Measurements from ENCODE around the gene FRMD4A.

The FRMD4A gene

DNA sequence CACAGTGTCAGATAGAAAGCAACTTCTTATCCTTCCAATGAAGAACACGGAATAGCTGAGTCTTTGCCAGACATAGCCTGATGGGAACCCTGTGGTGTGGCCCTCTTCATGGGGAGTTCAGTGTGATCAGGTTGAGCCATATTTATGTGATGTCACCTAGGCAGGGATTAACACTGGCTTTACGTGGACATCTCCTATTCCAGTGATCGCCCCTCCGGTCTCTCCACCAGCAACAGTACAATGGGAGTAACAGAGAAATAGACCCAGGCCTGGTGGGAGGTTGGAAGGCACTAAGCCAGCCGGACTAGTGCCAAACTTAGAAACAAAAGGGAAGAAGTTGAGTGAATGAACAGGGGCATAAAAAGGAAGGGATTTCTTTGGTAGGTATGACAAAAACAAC, 385.9 kb downstream of the FRMD4A start:
- Histone ChIP-seq H3K36me3 (replicated peaks; ENCODE audit: insufficient read depth, low read length) (no peaks in the 10 kb centered on the region), H3K9ac (ENCODE audit: low read length) (no peak overlapping the region)
- TF ChIP-seq, protein P1, sequence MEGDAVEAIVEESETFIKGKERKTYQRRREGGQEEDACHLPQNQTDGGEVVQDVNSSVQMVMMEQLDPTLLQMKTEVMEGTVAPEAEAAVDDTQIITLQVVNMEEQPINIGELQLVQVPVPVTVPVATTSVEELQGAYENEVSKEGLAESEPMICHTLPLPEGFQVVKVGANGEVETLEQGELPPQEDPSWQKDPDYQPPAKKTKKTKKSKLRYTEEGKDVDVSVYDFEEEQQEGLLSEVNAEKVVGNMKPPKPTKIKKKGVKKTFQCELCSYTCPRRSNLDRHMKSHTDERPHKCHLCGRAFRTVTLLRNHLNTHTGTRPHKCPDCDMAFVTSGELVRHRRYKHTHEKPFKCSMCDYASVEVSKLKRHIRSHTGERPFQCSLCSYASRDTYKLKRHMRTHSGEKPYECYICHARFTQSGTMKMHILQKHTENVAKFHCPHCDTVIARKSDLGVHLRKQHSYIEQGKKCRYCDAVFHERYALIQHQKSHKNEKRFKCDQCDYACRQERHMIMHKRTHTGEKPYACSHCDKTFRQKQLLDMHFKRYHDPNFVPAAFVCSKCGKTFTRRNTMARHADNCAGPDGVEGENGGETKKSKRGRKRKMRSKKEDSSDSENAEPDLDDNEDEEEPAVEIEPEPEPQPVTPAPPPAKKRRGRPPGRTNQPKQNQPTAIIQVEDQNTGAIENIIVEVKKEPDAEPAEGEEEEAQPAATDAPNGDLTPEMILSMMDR (IDR thresholded peaks at IDR 0.05; ENCODE audit: low read length) = no peak
- no peak for TF ChIP-seq EZH2phosphoT487 (IDR thresholded peaks at IDR 0.05; ENCODE audit: low read length)
- no peak for TF ChIP-seq EZH2 (optimal IDR thresholded peaks at IDR 0.05; ENCODE audit: low read depth, low read length)

DNA sequence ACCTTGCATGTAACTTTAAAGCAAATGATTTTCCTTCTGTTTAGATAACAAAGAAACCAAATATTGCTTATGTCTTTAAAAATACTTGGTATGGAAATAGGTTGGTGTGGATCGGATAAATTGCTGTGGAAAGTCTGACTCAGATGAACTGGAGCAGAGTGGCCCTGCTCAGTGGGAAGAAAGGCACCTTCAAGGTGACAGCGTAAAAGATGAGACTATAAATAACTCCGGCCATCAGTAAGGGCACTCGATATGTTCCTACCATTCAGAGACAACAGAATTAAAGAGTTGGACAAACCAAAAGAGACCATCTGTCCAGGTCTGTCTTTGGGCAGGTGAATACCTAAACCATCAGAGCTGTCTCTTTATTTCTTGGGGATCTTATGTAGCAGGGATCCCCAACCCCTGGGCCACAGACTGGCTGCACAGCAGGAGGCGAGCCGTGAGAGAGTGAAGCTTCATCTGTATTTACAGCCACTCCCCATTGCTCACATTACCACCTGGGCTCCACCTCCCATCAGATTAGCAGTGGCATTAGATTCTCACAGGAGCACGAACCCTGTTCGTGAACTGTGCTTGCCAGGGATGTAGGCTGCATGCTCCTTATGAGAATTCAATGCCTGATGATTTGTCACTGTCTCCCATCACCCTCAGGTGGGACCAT, 386.9 kb downstream of the FRMD4A start:
- H3K4me1 ChIP-seq (ENCODE audit: low read length) = no peaks in the 10 kb centered on the region
- no peaks in the 10 kb centered on the region for H3K9me2 ChIP-seq (replicated peaks; ENCODE audit: insufficient read depth, low read length)
- no peak overlapping the region for H3K9ac ChIP-seq (ENCODE audit: low read length)
- no peak overlapping the region for H3K4me2 ChIP-seq (ENCODE audit: low read depth, low read length)
- no peaks in the 10 kb centered on the region for H3K27me3 ChIP-seq (replicated peaks; ENCODE audit: insufficient read depth, low read length)
- DNase-seq = no peak
- no peak for TF ChIP-seq EZH2phosphoT487 (IDR thresholded peaks at IDR 0.05; ENCODE audit: low read length)
- TF ChIP-seq, protein P1 (IDR thresholded peaks at IDR 0.05; ENCODE audit: low read length) = no peak
- no peak overlapping the region for H3K27ac ChIP-seq (ENCODE audit: low read length)
- no peaks in the 10 kb centered on the region for H3F3A ChIP-seq (ENCODE audit: insufficient read depth, low read length)
- no peaks in the 10 kb centered on the region for H3K9me3 ChIP-seq (replicated peaks; ENCODE audit: insufficient read depth, low read length)
- no peaks in the 10 kb centered on the region for H4K20me1 ChIP-seq (ENCODE audit: insufficient read depth, low read length)
- no peaks in the 10 kb centered on the region for H3K79me2 ChIP-seq (ENCODE audit: low read length)
- no peak overlapping the region for H3K4me3 ChIP-seq (ENCODE audit: low read length)
- H3K36me3 ChIP-seq (replicated peaks; ENCODE audit: insufficient read depth, low read length) = no peaks in the 10 kb centered on the region
- no peak overlapping the region for H2AFZ ChIP-seq (ENCODE audit: low read length)

More for the DNA sequence above, 385.9 kb downstream of the FRMD4A start:
- Histone ChIP-seq H3K9me3 (replicated peaks; ENCODE audit: insufficient read depth, low read length) (no peaks in the 10 kb centered on the region), H3K4me1 (ENCODE audit: low read length) (no peaks in the 10 kb centered on the region), H3K9me2 (replicated peaks; ENCODE audit: insufficient read depth, low read length) (no peaks in the 10 kb centered on the region), H3K27me3 (replicated peaks; ENCODE audit: insufficient read depth, low read length) (no peaks in the 10 kb centered on the region), H3K79me2 (ENCODE audit: low read length) (no peaks in the 10 kb centered on the region), H2AFZ (ENCODE audit: low read length) (no peak overlapping the region), H3K27ac (ENCODE audit: low read length) (no peak overlapping the region), H3K4me3 (ENCODE audit: low read length) (no peak overlapping the region), H3K4me2 (ENCODE audit: low read depth, low read length) (no peak overlapping the region), H3F3A (ENCODE audit: insufficient read depth, low read length) (no peaks in the 10 kb centered on the region), H4K20me1 (ENCODE audit: insufficient read depth, low read length) (no peaks in the 10 kb centered on the region)
- DNase-seq = no peak

DNA sequence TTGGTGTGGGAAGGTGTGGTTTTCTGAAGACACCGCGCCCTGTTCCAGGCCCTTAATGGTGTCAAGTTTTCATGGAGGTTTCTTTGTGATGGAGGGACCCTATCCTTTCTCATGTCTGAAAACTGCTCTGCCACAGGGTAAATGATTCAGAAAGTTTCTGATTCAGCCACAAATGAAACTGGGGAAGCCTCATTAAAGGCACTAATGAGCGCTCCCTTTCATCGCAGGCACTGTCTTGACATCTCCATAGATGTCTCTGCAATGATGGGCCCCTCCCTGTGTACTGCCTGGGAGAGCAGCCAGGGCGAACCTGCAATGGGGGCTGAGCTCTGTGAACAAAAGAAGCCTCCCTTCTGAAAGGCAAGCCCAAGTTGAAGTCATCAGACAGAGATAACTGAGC, 388.7 kb downstream of the FRMD4A start:
- Histone ChIP-seq H3K4me3 (ENCODE audit: low read length) (no peak overlapping the region), H3K36me3 (replicated peaks; ENCODE audit: insufficient read depth, low read length) (no peaks in the 10 kb centered on the region), H3K9ac (ENCODE audit: low read length) (no peak overlapping the region), H4K20me1 (ENCODE audit: insufficient read depth, low read length) (no peaks in the 10 kb centered on the region), H2AFZ (ENCODE audit: low read length) (no peak overlapping the region), H3K27me3 (replicated peaks; ENCODE audit: insufficient read depth, low read length) (no peaks in the 10 kb centered on the region), H3K4me1 (ENCODE audit: low read length) (no peaks in the 10 kb centered on the region), H3K79me2 (ENCODE audit: low read length) (no peaks in the 10 kb centered on the region), H3K9me3 (replicated peaks; ENCODE audit: insufficient read depth, low read length) (no peaks in the 10 kb centered on the region), H3K27ac (ENCODE audit: low read length) (no peak overlapping the region), H3K4me2 (ENCODE audit: low read depth, low read length) (no peak overlapping the region), H3F3A (ENCODE audit: insufficient read depth, low read length) (no peaks in the 10 kb centered on the region), H3K9me2 (replicated peaks; ENCODE audit: insufficient read depth, low read length) (no peaks in the 10 kb centered on the region)
- TF ChIP-seq, protein P1 (IDR thresholded peaks at IDR 0.05; ENCODE audit: low read length) = no peak
- no peak for TF ChIP-seq EZH2 (optimal IDR thresholded peaks at IDR 0.05; ENCODE audit: low read depth, low read length)
- no peak for TF ChIP-seq EZH2phosphoT487 (IDR thresholded peaks at IDR 0.05; ENCODE audit: low read length)
- no peak for DNase-seq

Measured in MM.1S (cell line).